GM20000 (cell line): ENCODE measurements around the gene PPFIBP2.

Experiments used
- DNase-seq: peaks from one replicate; pipeline ENCODE4 v3.0.0; 2012; ENCODE audit warnings: low spot score
- CTCF ChIP-seq: IDR thresholded peaks from 2 replicates; pipeline ENCODE4 v1.5.1; 2012; ENCODE audit warnings: mild to moderate bottlenecking, control low read depth; ENCODE audit errors: extremely low read depth, missing control alignments

The PPFIBP2 gene

GRCh38 chr11:7595016-7595866, 81.4 kb downstream of the PPFIBP2 start:
- TF ChIP-seq CTCF, result no peak

GRCh38 chr11:7595951-7596350, 82.2 kb downstream of the PPFIBP2 start:
- TF ChIP-seq CTCF, result no peak
- DNase-seq, result no peak

More at GRCh38 chr11:7595016-7595866, 81.4 kb downstream of the PPFIBP2 start:
- no peak for DNase-seq

- no peak for TF ChIP-seq CTCF
- DNase-seq, result no peak
These were observed 83.2 kb downstream of the PPFIBP2 start for GRCh38 chr11:7596975-7597391.

GRCh38 chr11:7597620-7598019, 83.8 kb downstream of the PPFIBP2 start:
- TF ChIP-seq CTCF, result no peak
- no peak for DNase-seq

GRCh38 chr11:7599209-7599608, 85.4 kb downstream of the PPFIBP2 start:
- TF ChIP-seq CTCF, result no peak
- DNase-seq, result no peak

DNA sequence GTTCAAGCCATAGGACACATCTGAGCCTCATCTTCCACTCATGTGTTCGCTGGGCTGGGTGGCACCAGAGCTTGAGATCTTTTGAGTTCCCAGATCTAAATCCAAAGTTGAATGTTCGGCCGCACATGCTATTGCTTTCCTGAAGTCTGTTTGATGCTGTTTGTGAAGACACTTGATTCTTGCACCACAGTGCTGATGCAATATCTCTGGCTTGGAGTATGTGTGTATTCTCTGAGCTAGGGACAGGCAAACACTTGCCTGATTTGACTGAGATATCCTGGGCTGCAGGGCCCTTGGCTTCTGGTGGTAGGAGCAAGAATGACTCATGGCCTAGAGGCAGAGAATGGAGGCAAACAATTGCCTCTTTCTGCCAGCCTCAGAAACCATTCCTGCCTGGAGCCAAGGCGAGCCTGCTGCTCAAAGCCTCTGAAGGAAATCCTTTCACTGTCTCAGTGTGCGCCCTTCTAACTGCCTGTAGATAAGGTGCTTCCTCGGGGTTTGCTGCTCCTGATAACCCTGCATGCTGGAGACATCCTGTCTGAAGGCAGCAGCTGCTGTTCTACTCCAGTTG, 86.5 kb downstream of the PPFIBP2 start:
- no peak for DNase-seq
- TF ChIP-seq CTCF, result no peak

DNA sequence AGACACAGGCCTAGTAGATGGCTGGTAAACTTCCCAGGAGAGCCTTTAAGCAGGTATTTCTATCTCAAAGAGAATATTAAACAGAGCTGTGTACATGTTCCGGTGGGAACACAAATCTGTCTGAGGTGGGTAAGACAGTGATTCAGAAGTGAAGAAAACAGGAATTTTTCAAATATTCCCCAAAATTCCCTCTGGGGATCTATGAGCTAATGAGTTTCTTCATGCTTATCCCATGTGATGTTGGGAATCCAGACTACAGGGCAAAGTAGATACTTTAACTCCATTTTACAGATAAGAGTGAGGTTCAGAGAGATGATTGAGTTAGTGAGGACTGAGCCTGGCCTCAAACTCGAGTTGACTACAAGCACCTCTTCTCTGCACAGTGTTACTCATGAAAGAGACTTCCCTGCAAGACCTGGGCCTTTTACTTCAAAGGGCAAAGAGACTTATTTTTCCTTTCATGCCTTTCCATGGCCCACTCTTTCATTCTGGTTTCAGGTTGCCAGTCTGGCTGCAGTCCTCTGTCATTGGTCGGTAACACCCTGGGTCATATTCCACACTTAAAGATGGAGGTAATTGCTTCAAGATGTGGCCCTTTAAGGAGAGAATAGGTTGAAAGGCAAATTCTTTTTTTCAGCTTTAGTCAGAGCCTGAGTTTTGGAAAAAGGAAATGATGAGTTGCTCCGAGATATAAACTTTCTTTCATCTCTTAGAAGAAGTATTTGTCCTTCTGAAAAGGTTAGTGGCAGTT, 89.4 kb downstream of the PPFIBP2 start:
- TF ChIP-seq CTCF, result no peak
- DNase-seq, result no peak
